Measurements from ENCODE around the gene NOSIP.

- no peak for TF ChIP-seq TAF1 (IDR thresholded peaks at IDR 0.05; ENCODE audit: borderline replicate concordance, insufficient read depth, low read length)
- TF ChIP-seq SIN3A (IDR thresholded peaks at IDR 0.05; ENCODE audit: borderline replicate concordance, insufficient read depth, low read length), result no peak
- no peak for TF ChIP-seq POLR2AphosphoS5 (IDR thresholded peaks at IDR 0.05; ENCODE audit: low read depth, low read length)
- TF ChIP-seq, protein P1, sequence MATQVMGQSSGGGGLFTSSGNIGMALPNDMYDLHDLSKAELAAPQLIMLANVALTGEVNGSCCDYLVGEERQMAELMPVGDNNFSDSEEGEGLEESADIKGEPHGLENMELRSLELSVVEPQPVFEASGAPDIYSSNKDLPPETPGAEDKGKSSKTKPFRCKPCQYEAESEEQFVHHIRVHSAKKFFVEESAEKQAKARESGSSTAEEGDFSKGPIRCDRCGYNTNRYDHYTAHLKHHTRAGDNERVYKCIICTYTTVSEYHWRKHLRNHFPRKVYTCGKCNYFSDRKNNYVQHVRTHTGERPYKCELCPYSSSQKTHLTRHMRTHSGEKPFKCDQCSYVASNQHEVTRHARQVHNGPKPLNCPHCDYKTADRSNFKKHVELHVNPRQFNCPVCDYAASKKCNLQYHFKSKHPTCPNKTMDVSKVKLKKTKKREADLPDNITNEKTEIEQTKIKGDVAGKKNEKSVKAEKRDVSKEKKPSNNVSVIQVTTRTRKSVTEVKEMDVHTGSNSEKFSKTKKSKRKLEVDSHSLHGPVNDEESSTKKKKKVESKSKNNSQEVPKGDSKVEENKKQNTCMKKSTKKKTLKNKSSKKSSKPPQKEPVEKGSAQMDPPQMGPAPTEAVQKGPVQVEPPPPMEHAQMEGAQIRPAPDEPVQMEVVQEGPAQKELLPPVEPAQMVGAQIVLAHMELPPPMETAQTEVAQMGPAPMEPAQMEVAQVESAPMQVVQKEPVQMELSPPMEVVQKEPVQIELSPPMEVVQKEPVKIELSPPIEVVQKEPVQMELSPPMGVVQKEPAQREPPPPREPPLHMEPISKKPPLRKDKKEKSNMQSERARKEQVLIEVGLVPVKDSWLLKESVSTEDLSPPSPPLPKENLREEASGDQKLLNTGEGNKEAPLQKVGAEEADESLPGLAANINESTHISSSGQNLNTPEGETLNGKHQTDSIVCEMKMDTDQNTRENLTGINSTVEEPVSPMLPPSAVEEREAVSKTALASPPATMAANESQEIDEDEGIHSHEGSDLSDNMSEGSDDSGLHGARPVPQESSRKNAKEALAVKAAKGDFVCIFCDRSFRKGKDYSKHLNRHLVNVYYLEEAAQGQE (IDR thresholded peaks at IDR 0.05; ENCODE audit: insufficient read depth in 1 of 2, low read depth in 2 of 2, low read length in 2 of 2), result no peak
- TF ChIP-seq FOXP2 (optimal IDR thresholded peaks at IDR 0.05; ENCODE audit: borderline replicate concordance, extremely low read depth, extremely low read length, insufficient read depth), result no peak
Observed at GRCh38 chr19:49539192-49539952, 41.0 kb downstream of the NOSIP start.
